OCI-LY1 (cell line): ENCODE measurements around the gene UBA52.
"Not testable (repeated sequence)": the region's sequence is repeated elsewhere in the genome, so short reads cannot be mapped to it uniquely, and the experiment has no call there.

ENCODE experiments used
- H2AFZ ChIP-seq: fragments of 200-600 bp; sonication (generic), shearing (Covaris generic); 2 replicates; pipeline ENCODE4 v1.6.0; 2014; ENCODE audit warnings: antibody characterized with exemption, mild to moderate bottlenecking, low read length
- H3F3A ChIP-seq: fragments of 200-600 bp; sonication (generic), shearing (Covaris generic); 2 replicates; pipeline ENCODE4 v1.6.0; 2014; ENCODE audit warnings: mild to moderate bottlenecking, antibody characterized with exemption, low read length, moderate library complexity; ENCODE audit not compliant: insufficient read depth
- H3K27ac ChIP-seq: fragments of 200-600 bp; sonication (generic); 2 replicates; pipeline ENCODE4 v1.5.1; 2014; ENCODE audit warnings: low read length, mixed run types, mild to moderate bottlenecking, low read depth; ENCODE audit not compliant: poor library complexity, severe bottlenecking
- H3K27me3 ChIP-seq: fragments of 200-600 bp; sonication (generic); 2 replicates; pipeline ENCODE4 v1.6.0; 2014; ENCODE audit warnings: antibody characterized with exemption, mild to moderate bottlenecking, low read length, moderate library complexity; ENCODE audit not compliant: insufficient read depth
- H3K36me3 ChIP-seq: fragments of 200-600 bp; sonication (generic); 2 replicates; pipeline ENCODE4 v1.6.1; 2014; ENCODE audit warnings: mild to moderate bottlenecking, antibody characterized with exemption, low read length, moderate library complexity, mixed read lengths; ENCODE audit not compliant: insufficient read depth
- H3K4me1 ChIP-seq: fragments of 200-600 bp; sonication (generic); 2 replicates; pipeline ENCODE4 v1.5.1; 2014; ENCODE audit warnings: mild to moderate bottlenecking, low read length, moderate library complexity; ENCODE audit not compliant: insufficient read depth, severe bottlenecking
- H3K4me2 ChIP-seq: fragments of 200-600 bp; sonication (generic), shearing (Covaris generic); 2 replicates; pipeline ENCODE4 v1.6.1; 2014; ENCODE audit warnings: low read length
- H3K4me3 ChIP-seq: fragments of 200-600 bp; sonication (generic); 2 replicates; pipeline ENCODE4 v1.5.1; 2014; ENCODE audit warnings: low read length, low read depth, mild to moderate bottlenecking, mixed read lengths; ENCODE audit not compliant: poor library complexity, severe bottlenecking
- H3K79me2 ChIP-seq: fragments of 200-600 bp; shearing (Covaris generic); 2 replicates; pipeline ENCODE4 v1.6.1; 2016; ENCODE audit warnings: mixed run types, low read length, mixed read lengths; ENCODE audit not compliant: insufficient read depth
- H3K9ac ChIP-seq: fragments of 200-600 bp; sonication (generic), shearing (Covaris generic); 2 replicates; pipeline ENCODE4 v1.6.1; 2014; ENCODE audit warnings: mild to moderate bottlenecking, low read length, mixed read lengths
- H3K9me2 ChIP-seq: fragments of 200-600 bp; sonication (generic), shearing (Covaris generic); 2 replicates; pipeline ENCODE4 v1.6.1; 2014; ENCODE audit warnings: low read depth, mild to moderate bottlenecking, low read length, mixed read lengths
- H3K9me3 ChIP-seq: fragments of 200-600 bp; shearing (Covaris generic); 2 replicates; pipeline ENCODE4 v1.6.1; 2014; ENCODE audit warnings: low read length, mixed read lengths
- H4K20me1 ChIP-seq: fragments of 200-600 bp; sonication (generic), shearing (Covaris generic); 2 replicates; pipeline ENCODE4 v1.6.0; 2016; ENCODE audit warnings: mild to moderate bottlenecking, low read length; ENCODE audit not compliant: insufficient read depth
- EZH2 ChIP-seq: fragments of 200-600 bp; sonication (generic), shearing (Covaris generic); IDR thresholded peaks from 2 replicates; pipeline ENCODE4 v1.8.0; 2017; ENCODE audit warnings: borderline replicate concordance, mixed run types, mild to moderate bottlenecking, antibody characterized with exemption, low read length, moderate library complexity, mixed read lengths
- TF ChIP-seq, protein P1 (sequence below): fragments of 200-600 bp; sonication (generic), shearing (Covaris generic); IDR thresholded peaks from 2 replicates; pipeline ENCODE4 v1.5.1; 2017; ENCODE audit warnings: mild to moderate bottlenecking, antibody characterized with exemption, low read length, moderate library complexity, mixed read lengths

The UBA52 gene

DNA sequence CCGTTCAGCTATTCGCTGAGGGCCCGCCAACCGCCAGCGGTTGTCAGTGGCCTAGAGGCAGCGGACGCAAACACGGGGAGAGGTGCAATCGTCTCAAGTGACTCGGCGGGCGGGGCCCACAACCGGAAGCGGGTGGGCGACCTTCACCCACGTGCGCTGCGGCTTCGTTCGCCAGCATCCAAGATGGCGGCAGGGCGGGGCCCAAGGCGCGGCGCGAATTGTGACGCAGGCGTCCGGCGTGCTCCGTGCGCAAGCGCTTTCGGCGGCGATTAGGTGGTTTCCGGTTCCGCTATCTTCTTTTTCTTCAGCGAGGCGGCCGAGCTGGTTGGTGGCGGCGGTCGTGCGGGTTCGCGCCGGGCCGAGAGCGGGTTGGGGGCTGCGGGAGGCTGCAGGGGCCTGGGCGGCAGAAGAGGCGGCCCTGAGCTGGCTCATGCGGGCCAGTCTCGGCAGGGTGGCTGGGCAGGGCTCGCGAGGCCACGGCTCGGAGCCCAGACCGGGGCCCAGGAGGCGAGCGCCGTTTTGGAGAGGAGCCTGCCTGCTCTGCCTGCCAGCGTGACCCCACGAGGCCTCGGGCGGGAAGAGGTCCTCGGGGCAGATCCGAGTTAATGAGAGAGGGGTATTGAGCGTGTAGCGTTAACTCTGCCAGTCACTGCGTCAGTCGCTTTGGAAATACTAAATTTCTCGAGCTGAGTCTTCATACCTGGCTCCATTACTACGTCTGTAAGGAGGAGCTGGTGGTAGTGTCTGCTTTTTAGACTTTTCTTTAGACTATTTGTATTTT is at the start of gene UBA52:
TSS of gene UBA52 (plus strand) at position 294 of the 781 bp plus-strand sequence. CDS start 1,444 bp downstream, outside the sequence.
- no peaks in the 10 kb centered on the region; the same call in 1 of the 2 replicates for H4K20me1 ChIP-seq
- peak within 1 kb of the TSS; percentile 77 for H3K27ac ChIP-seq
- H3K4me2 ChIP-seq: peak within 1 kb of the TSS; percentile 92
- H3K27me3 ChIP-seq: no peaks in the 10 kb centered on the region
- TF ChIP-seq, protein P1, sequence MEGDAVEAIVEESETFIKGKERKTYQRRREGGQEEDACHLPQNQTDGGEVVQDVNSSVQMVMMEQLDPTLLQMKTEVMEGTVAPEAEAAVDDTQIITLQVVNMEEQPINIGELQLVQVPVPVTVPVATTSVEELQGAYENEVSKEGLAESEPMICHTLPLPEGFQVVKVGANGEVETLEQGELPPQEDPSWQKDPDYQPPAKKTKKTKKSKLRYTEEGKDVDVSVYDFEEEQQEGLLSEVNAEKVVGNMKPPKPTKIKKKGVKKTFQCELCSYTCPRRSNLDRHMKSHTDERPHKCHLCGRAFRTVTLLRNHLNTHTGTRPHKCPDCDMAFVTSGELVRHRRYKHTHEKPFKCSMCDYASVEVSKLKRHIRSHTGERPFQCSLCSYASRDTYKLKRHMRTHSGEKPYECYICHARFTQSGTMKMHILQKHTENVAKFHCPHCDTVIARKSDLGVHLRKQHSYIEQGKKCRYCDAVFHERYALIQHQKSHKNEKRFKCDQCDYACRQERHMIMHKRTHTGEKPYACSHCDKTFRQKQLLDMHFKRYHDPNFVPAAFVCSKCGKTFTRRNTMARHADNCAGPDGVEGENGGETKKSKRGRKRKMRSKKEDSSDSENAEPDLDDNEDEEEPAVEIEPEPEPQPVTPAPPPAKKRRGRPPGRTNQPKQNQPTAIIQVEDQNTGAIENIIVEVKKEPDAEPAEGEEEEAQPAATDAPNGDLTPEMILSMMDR: no peak
- no peak for TF ChIP-seq EZH2
- H3K9ac ChIP-seq: peak within 1 kb of the TSS; percentile 85
- H3K36me3 ChIP-seq: peaks cover 72% of the 10 kb centered on the region
- H3F3A ChIP-seq: no peaks in the 10 kb centered on the region
- H2AFZ ChIP-seq: no peak within 1 kb of the TSS
- no peaks in the 10 kb centered on the region for H3K9me2 ChIP-seq
- H3K4me1 ChIP-seq: peaks cover 20% of the 10 kb centered on the region
- H3K4me3 ChIP-seq: peak within 1 kb of the TSS; percentile 81
- peaks cover 10% of the 10 kb centered on the region for H3K79me2 ChIP-seq
- H3K9me3 ChIP-seq: no peaks in the 10 kb centered on the region

DNA sequence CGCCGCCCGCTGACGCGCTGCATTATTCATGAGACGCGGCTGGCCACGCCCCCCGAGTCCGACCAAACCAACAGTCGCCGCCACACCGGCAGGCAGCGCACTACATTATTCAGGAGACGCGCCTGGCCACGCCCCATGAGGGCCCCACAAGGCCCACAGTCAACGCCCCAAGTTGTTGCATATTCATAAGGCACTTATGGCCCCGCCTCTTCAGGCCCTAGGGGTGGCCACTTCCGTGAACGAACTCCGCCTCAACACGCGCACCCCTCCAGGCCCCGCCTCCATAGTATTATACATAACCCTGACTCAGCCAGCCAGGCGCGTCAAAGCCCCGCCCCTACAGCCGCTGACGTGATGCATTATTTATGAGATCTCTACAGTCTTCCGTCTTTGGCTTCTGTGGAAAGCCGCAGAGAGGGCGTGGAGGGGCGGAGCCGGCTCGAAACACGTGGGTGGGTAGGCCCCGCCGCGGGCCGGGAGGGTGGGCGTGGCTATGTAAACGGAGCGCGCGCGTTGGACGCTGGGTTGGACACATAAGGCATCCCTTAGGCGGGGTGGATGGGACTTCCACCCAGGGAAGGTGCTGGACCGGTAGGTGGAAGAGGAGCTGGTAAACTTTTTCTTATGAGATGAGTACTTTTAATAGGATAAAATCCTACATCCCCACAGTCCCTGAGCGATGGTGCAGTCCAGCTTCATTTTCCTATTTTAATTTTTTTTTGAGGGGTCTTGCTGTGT is 49.4 kb upstream of the UBA52 start:
- Histone ChIP-seq H3K4me1 (peaks cover 24% of the 10 kb centered on the region), H2AFZ (no peak overlapping the region), H3K27ac (no peak overlapping the region), H4K20me1 (no peaks in the 10 kb centered on the region), H3K9me3 (no peaks in the 10 kb centered on the region), H3K4me3 (peak overlapping the region; percentile 89), H3K9ac (peak overlapping the region; percentile 81; the same call in 1 of the 2 replicates), H3K27me3 (no peaks in the 10 kb centered on the region), H3F3A (no peaks in the 10 kb centered on the region), H3K36me3 (peaks cover 4% of the 10 kb centered on the region; the same call in 1 of the 2 replicates), H3K79me2 (peaks cover 16% of the 10 kb centered on the region), H3K4me2 (peak overlapping the region; percentile 46), H3K9me2 (no peaks in the 10 kb centered on the region)
- TF ChIP-seq, protein P1: no peak
- TF ChIP-seq EZH2: no peak

DNA sequence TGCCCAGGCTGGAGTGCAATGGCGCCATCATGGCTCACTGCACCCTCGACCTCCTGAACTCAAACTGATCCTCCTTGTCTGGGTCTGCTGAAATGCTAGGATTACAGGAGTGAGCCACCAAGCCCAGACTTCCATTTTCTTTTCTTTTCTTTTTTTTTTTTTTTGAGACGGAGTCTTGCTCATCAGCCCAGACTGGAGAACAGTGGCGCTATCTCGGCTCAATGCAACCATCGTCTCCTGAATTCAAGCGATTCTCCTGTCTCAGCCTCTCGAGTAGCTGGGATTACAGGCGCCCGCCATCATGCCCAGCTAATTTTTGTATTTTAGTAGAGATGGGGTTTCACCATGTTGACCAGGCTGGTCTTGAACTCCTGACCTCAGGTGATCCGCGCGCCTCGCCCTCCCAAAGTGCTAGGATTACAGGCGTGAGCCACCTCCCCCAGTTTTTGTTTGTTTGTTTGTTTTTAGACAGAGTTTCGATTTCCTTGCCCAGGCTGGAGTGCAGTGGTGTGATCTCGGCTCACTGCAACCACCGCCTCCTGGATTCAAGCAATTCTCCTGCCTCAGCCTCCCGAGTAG is 48.7 kb upstream of the UBA52 start:
- H3F3A ChIP-seq, H3K9ac ChIP-seq, H4K20me1 ChIP-seq, H3K27me3 ChIP-seq, H3K9me2 ChIP-seq, H3K36me3 ChIP-seq, H2AFZ ChIP-seq, H3K9me3 ChIP-seq, H3K27ac ChIP-seq: not testable (repeated sequence)
- peak overlapping the region; percentile 46 for H3K4me2 ChIP-seq
- H3K4me1 ChIP-seq: peaks cover 24% of the 10 kb centered on the region
- H3K79me2 ChIP-seq: peaks cover 16% of the 10 kb centered on the region
- peak overlapping the region; percentile 42 for H3K4me3 ChIP-seq
